Mucosa of stomach (tissue), 1 donor: Measurements from ENCODE around the gene DOCK3.

ENCODE experiments used
- H3K27me3 ChIP-seq: one replicate; pipeline ENCODE4 v1.7.0; 2013; ENCODE audit warnings: mild to moderate bottlenecking, low read length; ENCODE audit not compliant: control insufficient read depth, insufficient read depth
- H3K36me3 ChIP-seq: one replicate; pipeline ENCODE4 v1.7.0; 2013; ENCODE audit warnings: low read length; ENCODE audit not compliant: control insufficient read depth, insufficient read depth
- H3K4me1 ChIP-seq: one replicate; pipeline ENCODE4 v1.7.0; 2013; ENCODE audit warnings: mild to moderate bottlenecking, low read length; ENCODE audit not compliant: control insufficient read depth, insufficient read depth
- H3K4me3 ChIP-seq: one replicate; pipeline ENCODE4 v1.7.0; 2013; ENCODE audit warnings: low read length
- H3K9ac ChIP-seq: one replicate; pipeline ENCODE4 v1.7.0; 2013; ENCODE audit warnings: mild to moderate bottlenecking, low read length, moderate library complexity
- H3K9me3 ChIP-seq: one replicate; pipeline ENCODE4 v1.7.0; 2013; ENCODE audit warnings: mild to moderate bottlenecking, low read length, moderate library complexity; ENCODE audit not compliant: control insufficient read depth
- donor health status: Pancreatic carcinoma.

Gene DOCK3

DNA sequence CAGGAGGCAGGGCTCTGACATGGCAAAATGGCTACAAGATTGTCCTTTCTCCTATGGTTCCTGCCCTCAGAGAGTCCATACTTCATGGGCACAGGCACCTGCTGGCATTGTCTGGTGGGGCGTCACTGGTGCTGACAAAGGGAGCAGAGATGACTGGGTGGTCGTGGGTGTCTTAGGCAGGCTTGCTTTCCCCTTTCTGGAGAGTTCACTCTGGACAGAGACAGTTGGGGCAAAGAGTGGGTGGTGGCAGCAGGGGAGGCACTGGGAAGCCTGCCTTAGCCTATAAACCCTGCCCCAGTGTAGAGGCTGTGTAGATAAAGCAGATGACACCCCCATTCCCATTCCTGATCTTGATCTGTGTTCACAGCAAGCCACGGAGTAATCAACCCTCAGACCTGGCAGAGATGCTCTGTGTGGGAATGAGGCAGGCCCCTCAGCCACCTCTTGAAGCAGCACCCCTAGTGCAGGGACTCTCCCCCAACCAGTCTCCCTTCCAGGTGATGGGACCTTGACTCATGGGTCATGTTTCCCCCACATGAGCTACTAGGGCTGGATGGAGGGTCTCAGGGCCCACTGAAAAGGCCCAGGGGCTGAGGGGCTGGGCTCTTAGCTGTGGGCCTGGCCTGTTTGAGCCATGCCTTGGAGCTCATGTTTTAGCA lies 20.7 kb upstream of the DOCK3 start:
- H3K27me3 ChIP-seq = no peaks in the 10 kb centered on the region
- H3K4me3 ChIP-seq = no peak overlapping the region

DNA sequence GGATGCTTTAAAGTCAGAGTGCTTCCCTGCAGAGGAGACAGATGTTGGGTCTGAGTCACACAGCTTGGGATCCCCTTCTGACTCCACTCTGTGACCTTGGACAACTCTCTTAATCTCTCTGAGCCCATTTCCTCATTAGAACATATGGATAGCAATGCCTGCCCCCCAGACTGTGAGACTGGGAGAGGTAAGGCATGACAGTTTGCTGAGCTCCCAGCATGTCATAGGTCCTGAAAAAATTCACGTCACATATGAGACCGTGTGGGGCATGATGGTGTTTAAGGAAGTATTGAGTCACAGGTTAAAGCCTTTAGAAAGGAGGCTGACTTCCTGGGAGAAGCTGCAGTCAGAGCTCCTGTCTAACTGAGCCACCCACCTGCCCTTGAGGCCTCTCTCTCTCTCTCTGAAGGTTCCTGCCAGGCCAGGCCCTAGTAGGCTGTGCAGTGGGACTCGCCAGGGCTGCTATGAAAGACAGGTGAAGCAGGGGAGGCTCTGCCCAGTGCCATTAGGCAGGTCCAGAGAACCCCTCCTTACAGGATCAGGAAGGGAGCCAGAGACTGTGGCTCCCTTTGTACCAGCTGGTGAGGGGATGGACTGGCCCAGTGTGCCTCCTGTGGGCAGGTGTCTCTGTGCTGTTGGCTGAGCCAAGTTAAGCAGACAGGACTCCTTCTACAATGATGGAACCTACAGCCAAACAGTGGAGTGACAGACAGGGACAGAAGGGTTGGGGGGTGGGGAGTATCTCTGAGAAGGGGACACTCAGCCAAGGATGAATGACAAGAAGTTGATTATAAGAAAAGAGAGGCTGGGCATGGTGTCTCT lies 19.5 kb upstream of the DOCK3 start:
- Histone ChIP-seq H3K9me3 (no peaks in the 10 kb centered on the region), H3K9ac (no peak overlapping the region), H3K4me1 (no peaks in the 10 kb centered on the region), H3K4me3 (no peak overlapping the region), H3K27me3 (no peaks in the 10 kb centered on the region), H3K36me3 (no peaks in the 10 kb centered on the region)

More for the DNA sequence above, 20.7 kb upstream of the DOCK3 start:
- no peaks in the 10 kb centered on the region for H3K4me1 ChIP-seq
- no peak overlapping the region for H3K9ac ChIP-seq
- H3K36me3 ChIP-seq = no peaks in the 10 kb centered on the region
- no peaks in the 10 kb centered on the region for H3K9me3 ChIP-seq

GRCh38 chr3:50656417-50657195 lies 18.1 kb upstream of the DOCK3 start:
- Histone ChIP-seq H3K9ac (no peak overlapping the region), H3K27me3 (no peaks in the 10 kb centered on the region), H3K4me3 (no peak overlapping the region), H3K9me3 (no peaks in the 10 kb centered on the region), H3K4me1 (no peaks in the 10 kb centered on the region), H3K36me3 (no peaks in the 10 kb centered on the region)

DNA sequence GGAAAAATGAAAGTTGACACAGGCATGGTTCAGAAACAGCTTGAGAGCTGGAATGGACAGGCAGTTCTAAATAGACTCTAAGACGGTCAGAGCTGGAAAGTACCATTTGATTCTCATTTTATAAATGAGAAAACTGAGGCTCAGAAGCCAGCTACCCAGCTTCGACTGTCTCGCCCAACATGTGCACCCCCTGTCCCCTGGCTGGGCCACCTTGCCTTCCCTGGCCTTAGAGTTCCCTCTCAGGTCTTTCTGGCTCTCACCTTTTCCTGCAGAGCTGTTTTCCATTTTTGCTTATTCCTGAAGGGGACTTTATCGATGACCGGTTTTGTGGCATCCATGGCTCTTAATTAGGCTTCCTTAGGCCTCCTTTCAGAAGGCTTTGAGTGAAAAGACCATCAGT lies 17.3 kb upstream of the DOCK3 start:
- Histone ChIP-seq H3K4me1 (no peaks in the 10 kb centered on the region), H3K27me3 (no peaks in the 10 kb centered on the region), H3K4me3 (no peak overlapping the region), H3K9me3 (no peaks in the 10 kb centered on the region), H3K9ac (no peak overlapping the region), H3K36me3 (no peaks in the 10 kb centered on the region)

GRCh38 chr3:50657816-50658215 lies 16.9 kb upstream of the DOCK3 start:
- no peaks in the 10 kb centered on the region for H3K27me3 ChIP-seq
- no peak overlapping the region for H3K4me3 ChIP-seq
- H3K9me3 ChIP-seq = no peaks in the 10 kb centered on the region
- H3K9ac ChIP-seq = no peak overlapping the region
- no peaks in the 10 kb centered on the region for H3K4me1 ChIP-seq
- no peaks in the 10 kb centered on the region for H3K36me3 ChIP-seq

DNA sequence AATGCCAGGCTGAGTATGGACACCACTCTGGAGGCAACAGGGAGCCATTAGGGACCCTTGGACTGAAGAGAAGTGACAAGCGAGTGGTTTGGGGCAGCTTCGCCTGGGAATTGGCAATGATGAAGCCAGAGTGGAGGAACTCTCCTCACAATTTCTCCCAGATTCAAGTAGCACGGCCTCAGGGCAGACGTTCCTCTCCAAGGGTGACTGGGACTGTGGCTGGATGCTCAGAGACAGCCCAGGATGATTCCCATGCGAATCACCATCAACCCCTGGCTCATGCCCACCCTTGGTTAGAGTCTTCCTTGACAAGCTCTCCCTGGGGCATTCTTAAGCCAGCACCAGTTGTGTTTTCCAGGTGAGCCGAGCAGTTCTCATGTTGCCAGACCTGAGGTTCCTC lies 16.3 kb upstream of the DOCK3 start:
- Histone ChIP-seq H3K9me3 (no peaks in the 10 kb centered on the region), H3K4me3 (no peak overlapping the region), H3K36me3 (no peaks in the 10 kb centered on the region), H3K27me3 (no peaks in the 10 kb centered on the region), H3K4me1 (no peaks in the 10 kb centered on the region), H3K9ac (no peak overlapping the region)

DNA sequence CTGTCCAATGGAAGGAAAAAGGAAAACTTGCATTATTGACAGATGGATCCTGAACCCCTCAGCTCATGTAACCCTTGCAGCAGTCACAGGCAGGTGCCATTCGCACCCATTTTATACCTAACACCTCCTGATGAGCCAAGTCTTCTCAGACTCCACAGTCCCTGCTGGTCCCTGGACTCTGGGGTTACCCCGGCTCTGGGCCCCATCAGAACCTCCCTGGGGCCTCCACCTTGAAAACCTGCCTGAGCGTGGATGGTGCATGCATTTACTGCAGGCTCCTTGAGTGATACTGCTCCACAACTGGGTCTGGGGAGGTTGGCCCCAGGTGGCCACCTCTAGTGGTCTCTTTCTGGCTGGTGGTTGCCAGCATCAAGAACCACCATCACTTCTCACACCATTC lies 15.9 kb upstream of the DOCK3 start:
- no peak overlapping the region for H3K9ac ChIP-seq
- no peak overlapping the region for H3K4me3 ChIP-seq
- no peaks in the 10 kb centered on the region for H3K9me3 ChIP-seq
- no peaks in the 10 kb centered on the region for H3K27me3 ChIP-seq
- no peaks in the 10 kb centered on the region for H3K4me1 ChIP-seq
- H3K36me3 ChIP-seq = no peaks in the 10 kb centered on the region

- H3K4me1 ChIP-seq = no peaks in the 10 kb centered on the region
- no peak overlapping the region for H3K4me3 ChIP-seq
- no peaks in the 10 kb centered on the region for H3K27me3 ChIP-seq
- H3K9ac ChIP-seq = no peak overlapping the region
- no peaks in the 10 kb centered on the region for H3K36me3 ChIP-seq
- no peaks in the 10 kb centered on the region for H3K9me3 ChIP-seq
These were observed 14.3 kb upstream of the DOCK3 start for GRCh38 chr3:50660386-50660785.

GRCh38 chr3:50661321-50661837 lies 13.3 kb upstream of the DOCK3 start:
- Histone ChIP-seq H3K4me1 (no peaks in the 10 kb centered on the region), H3K9ac (no peak overlapping the region), H3K27me3 (peaks cover under 1% of the 10 kb centered on the region), H3K36me3 (no peaks in the 10 kb centered on the region), H3K4me3 (no peak overlapping the region), H3K9me3 (no peaks in the 10 kb centered on the region)

- no peak overlapping the region for H3K4me3 ChIP-seq
- no peak overlapping the region for H3K9ac ChIP-seq
- no peaks in the 10 kb centered on the region for H3K36me3 ChIP-seq
- H3K9me3 ChIP-seq = no peaks in the 10 kb centered on the region
- peaks cover 9% of the 10 kb centered on the region for H3K27me3 ChIP-seq
- H3K4me1 ChIP-seq = no peaks in the 10 kb centered on the region
These were observed 12.3 kb upstream of the DOCK3 start for GRCh38 chr3:50662408-50662807.

GRCh38 chr3:50665081-50665840 lies 9.5 kb upstream of the DOCK3 start:
- H3K4me1 ChIP-seq = no peaks in the 10 kb centered on the region
- no peak overlapping the region for H3K9ac ChIP-seq
- peaks cover 13% of the 10 kb centered on the region for H3K27me3 ChIP-seq
- H3K36me3 ChIP-seq = no peaks in the 10 kb centered on the region
- no peaks in the 10 kb centered on the region for H3K9me3 ChIP-seq
- H3K4me3 ChIP-seq = no peak overlapping the region
